GM19455 (cell line): ENCODE results near the gene PDCD4.
A peak's percentile ranks its signal among the peaks of the same experiment; 100 is the strongest.

Experiments
- ATAC-seq: cut with Tn5 transposase; IDR thresholded peaks from one replicate; pipeline ENCODE4 v1.9.1; 2021; ENCODE audit not compliant: unreplicated experiment

The PDCD4 gene

DNA sequence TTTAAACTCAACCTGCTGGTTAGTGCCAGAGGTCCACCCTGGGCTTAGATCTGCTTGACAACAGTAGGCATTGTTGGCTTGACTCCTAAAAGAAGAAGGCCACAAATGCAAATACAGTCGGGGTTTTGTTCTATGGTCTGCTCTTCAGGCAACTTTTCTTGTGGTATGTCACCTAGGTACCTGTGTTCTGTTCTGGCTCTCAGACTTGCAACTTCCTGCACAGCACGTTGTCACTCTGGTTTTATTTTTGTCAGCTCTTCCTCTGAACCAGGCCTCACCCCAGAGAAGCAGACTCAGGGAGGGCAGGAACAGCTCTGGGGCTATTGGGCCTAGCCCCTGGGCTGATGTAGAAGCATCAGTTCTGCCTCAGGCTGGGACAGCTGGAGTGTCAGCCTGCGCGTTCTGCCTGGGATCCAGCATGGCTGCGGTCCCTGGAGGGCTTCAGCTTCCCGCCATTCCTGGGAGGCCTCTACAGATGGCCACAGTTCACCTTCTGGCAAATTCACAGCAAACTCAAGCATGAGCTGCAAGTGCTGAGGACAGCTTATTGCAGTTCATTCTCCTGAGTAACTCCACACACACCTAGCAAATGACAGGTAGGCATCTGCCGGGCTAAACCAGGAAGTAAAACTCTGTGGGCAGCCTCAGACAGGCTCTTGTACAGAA is 11.0 kb upstream of the PDCD4 start:
- peak; percentile 55 for ATAC-seq

DNA sequence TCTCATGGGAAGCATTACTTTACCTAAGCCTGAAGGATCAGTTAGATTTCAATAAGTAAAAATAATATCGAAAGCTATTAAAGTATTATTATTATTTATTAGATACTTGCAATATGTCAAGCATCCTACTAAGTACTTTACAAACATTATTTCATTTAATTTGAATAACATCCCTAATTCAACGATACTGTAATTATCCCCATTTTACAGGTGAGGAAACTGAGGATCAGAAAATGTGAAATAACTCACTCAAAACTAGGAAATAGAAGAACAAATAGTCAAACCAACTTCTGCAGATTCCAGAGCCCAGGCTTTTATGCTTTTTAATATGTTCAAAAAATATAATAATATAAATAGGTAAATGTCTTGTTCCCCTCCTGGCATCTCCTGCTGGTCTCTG is 10.3 kb upstream of the PDCD4 start:
- ATAC-seq, result no peak

DNA sequence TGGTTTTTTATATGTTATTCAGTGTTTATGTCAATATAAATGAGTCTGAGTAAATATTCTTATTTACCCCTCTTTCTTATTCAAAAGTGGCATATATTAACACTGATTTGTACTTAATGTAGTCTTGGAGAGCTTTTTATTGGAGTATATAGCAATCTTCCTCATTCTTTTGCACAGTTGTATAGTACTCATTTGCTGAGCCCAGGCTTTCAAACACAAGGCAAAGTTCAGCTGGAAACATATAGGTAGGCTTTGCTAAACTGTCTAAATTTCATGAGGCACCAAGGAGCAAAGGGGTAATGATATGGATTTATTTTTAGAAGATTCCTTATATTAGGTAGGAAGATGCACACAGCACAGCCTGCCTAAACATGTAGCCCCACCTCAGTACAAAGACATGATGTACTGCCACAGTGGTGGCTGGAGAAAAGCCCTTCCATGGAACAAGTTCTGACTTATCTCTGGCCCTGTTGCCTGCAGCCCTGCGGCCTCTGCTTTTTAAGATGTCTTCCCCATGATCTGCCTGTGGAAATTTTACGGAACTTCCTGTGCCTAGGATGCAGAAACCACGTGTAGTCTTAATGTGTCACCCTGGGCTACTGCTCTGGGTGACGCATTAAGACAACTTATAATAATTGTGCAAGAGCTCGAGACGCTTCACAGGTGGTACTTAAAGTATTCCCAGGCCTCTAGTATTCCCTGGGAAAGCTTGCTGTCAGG is 9.6 kb upstream of the PDCD4 start:
- ATAC-seq, result no peak

DNA sequence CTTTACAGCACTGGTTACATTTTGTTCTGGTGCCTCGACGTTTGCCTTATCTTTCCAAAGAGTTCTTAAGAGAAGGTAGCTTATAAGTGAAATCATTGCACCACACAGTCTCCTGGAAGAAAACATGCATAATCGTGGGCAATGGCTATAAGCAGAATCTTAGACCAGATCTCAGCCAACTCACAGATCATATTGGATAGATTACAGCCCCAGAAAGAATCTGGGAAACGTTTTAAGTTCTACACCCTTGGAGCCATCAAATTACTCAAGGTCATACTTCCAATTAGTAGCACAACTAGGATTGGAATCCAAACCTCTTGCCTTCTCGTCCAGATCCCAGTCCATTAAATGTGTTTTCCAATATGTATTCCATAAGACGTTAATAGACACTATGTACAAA is 8.8 kb upstream of the PDCD4 start:
- no peak for ATAC-seq

DNA sequence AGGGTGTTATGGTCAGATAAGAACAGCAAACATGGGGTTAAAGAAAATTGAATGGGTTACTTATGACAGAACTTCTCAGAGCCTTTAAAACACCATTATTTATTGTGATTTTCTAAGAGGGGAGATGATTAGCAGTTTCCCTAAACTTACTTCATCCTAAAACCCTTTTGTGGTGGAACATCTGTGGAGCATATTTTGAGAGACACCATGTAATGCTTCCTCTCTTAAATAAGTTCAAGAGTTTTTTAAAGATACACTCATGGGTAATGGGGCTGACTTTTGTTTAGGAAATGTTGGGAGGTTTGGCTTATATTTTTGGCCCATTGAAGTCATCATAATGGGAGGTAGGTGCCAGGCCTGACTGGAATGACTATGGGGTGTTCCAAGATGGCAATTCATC is 8.4 kb upstream of the PDCD4 start:
- no peak for ATAC-seq

DNA sequence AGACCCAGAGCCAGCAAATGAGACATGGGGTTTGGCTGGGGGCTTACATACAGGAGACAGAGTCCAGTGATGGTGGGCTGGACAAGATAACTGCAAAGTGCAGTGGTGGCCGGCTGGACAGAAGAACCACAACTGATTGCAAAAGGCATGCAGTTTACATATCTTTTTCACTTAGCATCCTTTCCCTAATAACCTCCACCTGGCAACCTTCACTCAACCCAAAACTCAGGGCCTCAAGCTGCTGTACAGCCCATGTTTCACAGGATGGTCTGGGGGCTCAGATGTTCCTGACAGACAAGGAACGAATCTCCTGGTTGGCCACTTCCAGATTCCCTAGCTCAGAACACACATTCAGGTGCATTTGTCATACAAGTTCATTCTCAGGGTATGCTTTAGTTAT is 7.8 kb upstream of the PDCD4 start:
- ATAC-seq, result no peak

DNA sequence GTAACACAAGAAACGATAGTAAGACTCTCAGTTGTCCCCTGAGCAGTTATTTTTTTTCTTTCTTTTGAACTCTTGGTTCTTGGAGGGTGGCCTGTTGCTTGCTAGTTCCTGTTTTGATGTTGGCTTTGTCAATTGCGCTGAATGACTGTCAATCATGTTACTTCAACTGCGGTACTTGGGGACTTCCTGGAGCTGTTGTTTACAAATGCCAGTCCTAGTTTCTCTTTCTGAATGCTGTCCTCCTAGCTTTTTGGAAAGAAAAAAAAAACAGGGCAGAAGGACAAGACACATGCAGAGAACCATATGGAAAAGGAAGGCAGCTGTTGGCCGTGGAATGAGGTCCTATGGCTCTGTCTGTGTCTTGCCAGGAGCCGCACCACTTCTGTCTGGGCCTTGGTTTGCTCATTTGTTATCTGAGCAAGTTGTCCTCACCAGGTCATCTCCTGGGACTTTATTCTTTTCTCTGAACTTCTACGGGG is 7.0 kb upstream of the PDCD4 start:
- peak; percentile 63 for ATAC-seq

DNA sequence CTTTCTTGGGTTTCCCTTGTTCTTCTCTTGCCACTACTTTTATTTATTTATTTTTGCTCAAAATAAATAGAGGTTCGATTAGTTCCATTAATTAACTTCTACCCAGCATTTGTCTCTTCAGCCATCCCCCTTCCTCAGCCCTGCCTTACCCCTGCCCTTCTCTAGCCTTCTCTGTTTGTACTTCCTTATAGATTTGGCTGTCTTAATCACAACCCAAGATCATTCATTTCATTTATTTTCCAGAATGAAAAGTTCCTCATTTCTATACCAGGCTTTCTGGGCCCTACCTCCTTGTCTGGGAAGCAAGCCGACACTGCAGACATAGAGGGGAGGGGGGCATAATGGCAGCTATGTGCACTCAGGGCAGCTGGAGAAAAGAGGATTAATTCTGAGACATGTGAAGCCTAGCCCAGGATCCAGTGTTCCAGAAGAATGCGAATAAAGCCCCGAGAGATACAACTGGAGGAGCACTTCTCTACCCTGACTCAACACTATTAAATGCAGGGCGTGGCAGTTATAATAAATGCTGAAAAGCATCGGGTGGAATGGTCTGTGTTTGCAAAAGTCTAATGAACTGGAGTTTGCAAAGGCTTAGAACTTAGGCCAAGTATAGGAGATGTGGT is 6.4 kb upstream of the PDCD4 start:
- no peak for ATAC-seq

DNA sequence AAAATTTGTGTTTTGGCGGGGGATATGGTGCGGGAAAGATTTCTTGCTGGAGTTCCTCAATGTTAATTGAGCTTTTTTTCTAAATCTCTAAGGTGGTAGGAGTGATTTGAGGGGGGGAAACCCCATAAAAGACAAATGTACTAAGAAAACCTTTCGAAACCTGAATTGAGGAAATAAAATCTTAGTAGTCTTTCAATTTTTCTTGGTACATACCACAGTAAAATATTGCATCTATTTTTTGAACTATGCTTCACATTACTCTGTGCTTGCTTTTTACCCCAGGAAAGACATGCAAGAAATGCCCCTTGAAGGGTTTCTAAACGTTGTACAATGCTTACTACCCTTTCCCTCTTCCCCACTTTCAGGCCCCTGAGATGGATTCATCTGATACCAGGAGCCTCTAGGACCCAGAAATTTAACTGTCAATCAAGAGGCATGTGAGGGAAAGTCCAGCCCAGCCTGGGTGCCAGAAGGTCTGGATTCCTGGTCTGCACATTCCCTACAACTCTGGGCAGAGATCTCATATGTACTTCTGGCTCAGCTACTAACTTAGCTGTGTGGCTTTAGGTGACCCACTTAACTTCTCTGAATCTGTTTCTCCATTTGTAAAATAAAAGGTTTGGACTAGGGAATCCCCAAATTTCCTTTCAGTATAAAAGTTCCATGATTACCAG is 5.8 kb upstream of the PDCD4 start:
- ATAC-seq, result no peak

DNA sequence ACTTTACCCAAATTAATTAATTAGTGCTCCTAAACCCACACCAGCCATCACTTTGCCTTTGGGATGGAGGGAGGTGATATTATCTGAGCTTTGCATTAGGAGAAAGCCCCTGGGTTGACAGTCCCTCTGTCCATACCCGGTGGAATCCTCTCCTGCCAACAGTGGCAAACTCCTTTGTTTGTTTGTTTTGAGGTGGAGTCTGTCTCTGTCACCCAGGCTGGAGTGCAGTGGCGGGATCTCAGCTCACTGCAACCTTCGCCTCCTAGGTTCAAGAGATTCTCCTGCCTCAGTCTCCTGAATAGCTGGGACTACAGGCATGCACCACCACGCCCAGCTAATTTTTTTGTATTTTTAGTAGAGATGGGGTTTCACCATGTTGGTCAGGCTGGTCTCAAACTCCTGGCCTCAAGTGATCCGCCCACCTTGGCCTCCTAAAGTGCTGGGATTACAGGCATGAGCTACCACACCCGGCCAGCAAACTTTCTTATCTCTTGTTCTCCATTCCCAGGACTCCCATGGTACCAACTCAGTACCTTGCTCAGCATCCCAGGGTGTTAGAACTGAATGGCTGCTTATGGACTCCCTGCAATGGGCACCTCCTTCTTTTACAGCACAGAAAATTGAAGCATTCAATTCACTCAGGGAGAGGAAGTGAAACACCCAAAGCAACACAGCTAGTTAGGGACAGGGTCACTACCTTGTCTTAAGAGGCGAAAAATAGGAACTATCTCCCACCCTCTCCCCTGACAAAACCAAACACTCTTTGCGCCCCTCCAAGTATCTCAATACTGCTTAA is 4.5 kb upstream of the PDCD4 start:
- ATAC-seq, result peak; percentile 35

DNA sequence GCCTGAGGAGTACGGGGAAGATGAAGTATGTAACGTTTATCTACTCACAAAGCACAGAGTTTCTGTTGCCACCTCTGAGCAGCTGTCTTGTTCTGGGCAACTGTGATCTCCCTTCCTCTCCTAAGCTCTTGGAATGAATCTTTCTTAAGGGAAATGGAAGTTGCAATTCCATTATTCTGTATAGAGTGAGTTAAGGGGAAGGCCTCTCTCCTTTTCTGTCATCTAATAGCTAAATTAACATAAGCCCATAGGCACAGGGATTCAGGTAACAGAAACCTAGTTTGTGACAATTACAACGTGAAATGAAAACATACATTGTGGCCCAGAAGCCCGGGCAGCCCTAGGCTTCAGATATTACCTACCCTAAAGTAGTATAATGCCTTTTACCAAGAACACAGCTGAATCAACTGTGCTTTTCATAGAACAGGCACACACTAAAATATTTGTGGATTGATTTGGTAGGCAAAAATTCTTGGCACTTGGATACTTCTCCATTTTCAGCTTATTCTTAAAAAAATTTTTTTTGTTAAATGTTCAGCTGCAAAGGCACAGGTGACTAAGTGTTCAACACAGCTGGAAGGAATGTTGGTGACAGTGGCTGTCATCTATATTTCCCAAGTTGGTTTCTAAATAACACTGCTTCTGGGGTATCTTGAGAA is 3.8 kb upstream of the PDCD4 start:
- ATAC-seq, result no peak

DNA sequence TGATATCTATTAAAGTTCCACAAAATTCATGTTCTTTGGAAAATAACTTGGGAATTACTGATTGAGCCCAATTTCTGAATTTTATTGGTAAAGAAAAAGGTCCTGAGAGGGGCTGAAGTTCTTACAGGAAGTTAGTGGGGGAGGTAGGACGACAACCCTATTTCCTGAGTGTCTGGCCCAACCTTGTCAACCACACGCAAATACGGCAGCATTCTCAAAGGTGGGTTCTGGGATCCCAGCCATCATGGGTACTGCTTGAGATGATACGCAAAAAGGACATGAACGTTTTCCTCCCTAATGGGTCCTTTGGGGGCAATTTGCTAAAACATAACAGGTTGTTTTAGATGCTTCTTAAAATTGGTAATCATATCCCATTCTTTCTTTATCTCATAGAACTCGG is 2.7 kb upstream of the PDCD4 start:
- ATAC-seq, result no peak

DNA sequence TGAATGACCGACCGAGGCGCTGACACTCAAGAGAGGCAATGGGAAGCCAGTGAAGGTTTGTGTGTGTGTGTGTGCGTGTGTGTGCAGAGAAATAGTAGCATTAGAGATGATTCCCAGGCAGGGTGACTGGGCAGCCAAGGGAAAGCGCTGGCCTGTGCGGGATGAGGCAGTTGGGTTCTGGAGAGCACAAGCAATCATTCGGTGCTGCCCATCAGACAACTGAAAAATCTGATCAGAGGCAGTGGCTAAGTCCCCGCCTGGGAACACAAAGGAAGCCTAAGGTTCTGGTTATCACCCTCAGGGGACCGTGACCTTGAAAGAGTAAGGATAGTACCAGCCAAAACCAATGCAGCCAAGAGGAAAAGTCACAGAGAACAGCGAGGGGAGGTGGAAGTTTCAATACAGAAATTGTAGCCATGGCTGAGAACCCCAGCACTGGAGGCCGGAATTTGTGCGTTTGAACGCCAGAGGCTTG is 868 bp upstream of the PDCD4 start:
- ATAC-seq, result no peak

DNA sequence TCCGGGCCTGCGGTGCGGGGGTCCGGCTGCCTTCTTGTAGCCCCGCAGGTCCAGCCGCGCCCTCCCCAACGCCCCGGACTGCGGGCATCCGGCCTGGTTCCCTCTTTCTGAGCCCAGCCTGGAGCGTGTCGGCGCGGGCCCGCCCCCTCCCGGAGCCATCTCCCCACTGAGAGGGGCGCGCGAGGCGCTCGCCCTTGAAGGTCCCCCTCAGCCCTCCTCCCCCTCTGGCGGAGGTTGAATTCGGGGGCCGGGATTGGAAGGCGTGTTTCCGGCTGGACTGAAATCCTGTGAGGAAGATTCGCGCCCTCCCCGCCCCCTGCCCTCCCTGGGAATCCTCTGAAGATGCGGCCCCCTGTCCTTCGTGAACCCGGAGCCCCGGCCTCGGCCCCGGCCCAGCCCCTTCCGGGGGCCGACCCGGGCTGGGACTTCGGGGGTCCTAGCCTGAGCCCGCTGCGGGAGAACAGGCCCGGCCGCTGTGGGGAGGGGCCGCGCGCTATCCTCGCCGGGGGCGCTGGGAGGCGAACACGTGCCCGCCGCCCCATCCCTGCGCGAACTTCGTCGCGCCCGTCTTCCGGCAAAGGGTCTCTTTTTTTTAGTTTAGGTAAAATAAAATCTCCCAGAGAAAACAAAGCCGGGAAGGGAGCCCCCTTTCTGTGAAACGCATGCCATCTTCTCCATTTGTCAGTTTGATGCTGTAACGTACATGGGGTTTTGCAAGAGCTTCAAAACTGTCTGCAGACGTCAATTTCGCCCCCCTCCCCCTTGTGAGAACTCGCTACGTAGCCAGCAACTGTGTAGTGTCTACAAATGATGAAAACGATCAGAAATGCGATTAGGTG is 636 bp downstream of the PDCD4 start:
- ATAC-seq, result peak; percentile 48

DNA sequence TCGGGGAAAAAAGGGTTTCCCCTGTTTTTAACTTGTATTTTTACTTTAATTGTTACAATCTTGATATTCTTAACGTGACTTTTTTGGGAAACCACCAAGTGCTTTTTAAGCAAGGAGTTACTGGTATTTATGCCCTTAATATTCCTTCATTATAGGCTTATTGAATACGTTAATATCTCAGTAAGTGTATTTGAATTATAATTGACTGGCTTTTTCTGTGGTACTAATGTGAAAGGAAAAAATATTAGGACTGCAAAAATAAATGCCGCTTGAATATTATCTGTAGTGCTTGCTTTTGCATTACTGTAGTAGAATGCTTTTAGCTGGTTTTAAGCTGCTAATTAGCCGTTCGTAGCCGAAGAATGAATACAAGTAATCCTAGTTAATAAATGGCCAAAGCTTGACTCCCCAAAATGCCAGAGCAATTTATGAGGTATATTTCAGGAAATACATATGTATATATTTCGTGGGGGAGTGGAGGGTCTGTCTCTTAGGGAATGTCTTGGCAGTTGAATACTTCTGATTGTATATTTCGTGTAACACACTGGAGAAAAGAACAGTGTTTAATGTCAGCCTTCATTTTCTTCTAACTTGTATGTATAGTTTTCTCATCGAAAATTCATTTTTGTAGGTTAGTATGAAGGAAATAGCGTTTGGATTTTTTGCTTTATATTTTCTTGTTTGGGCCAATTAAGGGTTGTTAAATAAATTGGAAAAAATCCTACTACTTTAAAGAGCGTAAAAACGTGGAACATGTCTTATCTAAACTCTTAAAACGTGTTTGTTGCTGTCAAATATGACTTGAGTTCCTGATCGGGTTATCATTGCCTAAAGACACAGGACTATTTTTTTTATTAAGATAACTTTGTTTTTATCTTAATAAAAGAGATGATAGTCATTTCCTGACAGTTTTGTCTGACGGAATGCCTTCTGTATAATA is 1.5 kb downstream of the PDCD4 start:
- no peak for ATAC-seq

DNA sequence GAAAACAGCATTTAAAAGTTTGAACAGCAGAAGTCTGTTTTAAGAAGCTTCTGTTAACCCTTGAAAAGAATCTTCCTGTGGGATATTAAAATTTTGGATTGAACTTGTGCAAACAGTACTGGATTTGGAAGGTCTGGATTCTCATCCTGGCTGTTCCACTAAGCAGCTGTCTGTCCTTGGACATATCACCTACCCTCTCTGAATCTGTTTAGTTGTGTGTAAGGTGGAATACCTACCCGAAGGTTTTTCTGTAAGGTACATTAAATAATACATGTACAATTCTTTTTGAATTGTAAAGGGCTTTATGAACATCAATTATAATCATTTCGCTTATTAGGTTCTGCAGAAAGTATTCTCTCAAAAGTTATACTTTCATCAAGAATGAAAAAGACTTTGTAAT is 2.2 kb downstream of the PDCD4 start:
- no peak for ATAC-seq

DNA sequence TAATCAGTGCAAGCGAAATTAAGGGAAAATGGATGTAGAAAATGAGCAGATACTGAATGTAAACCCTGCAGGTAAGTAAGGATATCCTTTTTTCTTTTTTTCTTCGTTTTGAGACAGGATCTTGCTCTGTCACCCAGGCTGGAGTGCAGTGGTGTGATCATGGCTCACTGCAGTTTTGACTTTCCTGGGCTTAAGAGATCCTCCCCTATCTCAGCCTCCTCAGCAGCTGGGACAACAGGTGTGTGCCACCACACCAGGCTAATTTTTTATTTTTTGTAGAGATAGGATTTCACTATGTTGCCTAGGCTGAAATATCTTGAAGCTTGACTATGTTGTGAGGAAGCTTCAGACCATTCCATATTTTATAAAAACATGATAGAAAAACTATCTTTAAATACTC is 4.3 kb downstream of the PDCD4 start:
- ATAC-seq, result no peak

DNA sequence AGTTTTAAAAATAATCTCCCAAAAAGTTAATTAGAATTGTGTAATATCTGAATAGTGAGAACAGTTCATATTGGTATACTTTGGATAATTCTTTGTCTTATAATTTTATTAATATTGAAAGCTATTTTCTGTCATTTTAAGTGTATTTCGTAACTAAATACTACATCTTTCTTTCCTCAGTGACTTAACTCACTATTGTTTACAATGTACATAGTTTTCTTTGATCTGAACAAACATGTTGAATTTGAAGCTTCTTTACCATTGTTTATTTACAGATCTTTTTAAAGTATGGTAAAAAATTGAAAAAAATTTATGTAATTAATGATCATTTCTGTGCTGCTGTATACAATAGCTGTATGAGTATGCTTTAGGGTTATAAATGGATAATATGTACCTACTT is 5.1 kb downstream of the PDCD4 start:
- ATAC-seq, result no peak
